Mucosa of gallbladder (tissue), 1 donor: ENCODE data around the gene TBC1D20. TPM values are rescaled to one million over a fixed set of nuclear protein-coding genes. Genes with fewer than 3 reads are reported as not detected.
"Not testable (repeated sequence)": the region's sequence is repeated elsewhere in the genome, so short reads cannot be mapped to it uniquely, and the experiment has no call there.

ENCODE experiments used
- DNase-seq: peaks from one replicate; pipeline ENCODE4 v3.0.0-alpha.2; 2020; ENCODE audit warnings: low spot score
- total RNA-seq: library from RNA; stranded (reverse); gene quantifications from one replicate; pipeline ENCODE4 v1.2.1, GENCODE V29; 2021
- donor health status: DM: no; HTN: no; CAD: no.

TBC1D20 gene
- total RNA-seq, 1 donor from 2014 or later: 36.9 TPM

- no peak for DNase-seq
Measured at GRCh38 chr20:401682-402495, 60.4 kb downstream of the TBC1D20 start.

- DNase-seq: no peak
Measured at GRCh38 chr20:400454-401275, 61.7 kb downstream of the TBC1D20 start.

GRCh38 chr20:400128-400453, 62.2 kb downstream of the TBC1D20 start:
- DNase-seq: no peak

GRCh38 chr20:399182-399707, 63.1 kb downstream of the TBC1D20 start:
- no peak for DNase-seq

- DNase-seq: no peak
Measured at GRCh38 chr20:397432-398237, 64.7 kb downstream of the TBC1D20 start.

- no peak for DNase-seq
Measured at GRCh38 chr20:396619-397431, 65.5 kb downstream of the TBC1D20 start.

- DNase-seq: no peak
Measured at GRCh38 chr20:396252-396618, 66.1 kb downstream of the TBC1D20 start.

GRCh38 chr20:393296-393695, 69.0 kb downstream of the TBC1D20 start:
- DNase-seq: not testable (repeated sequence)

GRCh38 chr20:391041-391711, 71.2 kb downstream of the TBC1D20 start:
- DNase-seq: no peak

GRCh38 chr20:389220-389619, 73.1 kb downstream of the TBC1D20 start:
- DNase-seq: no peak

GRCh38 chr20:388034-388994, 74.0 kb downstream of the TBC1D20 start:
- DNase-seq: no peak

GRCh38 chr20:387520-387919, 74.8 kb downstream of the TBC1D20 start:
- no peak for DNase-seq

- not testable (repeated sequence) for DNase-seq
Measured at GRCh38 chr20:386634-387033, 75.7 kb downstream of the TBC1D20 start.

Other genes with a start within 250 kb of the TBC1D20 start
- gene DEFB129, start 235.3 kb downstream of the TBC1D20 start, total RNA-seq: not detected
- gene DEFB132, start 204.8 kb downstream of the TBC1D20 start, total RNA-seq: not detected
- 10.6 TPM for gene C20orf96, start 171.8 kb downstream of the TBC1D20 start, total RNA-seq
- 16.7 TPM for gene ZCCHC3, start 165.0 kb downstream of the TBC1D20 start, total RNA-seq
- 17.5 TPM for gene SOX12, start 137.0 kb downstream of the TBC1D20 start, total RNA-seq
- 30.5 TPM for gene NRSN2, start 115.4 kb downstream of the TBC1D20 start, total RNA-seq
- gene TRIB3, start 81.8 kb downstream of the TBC1D20 start, total RNA-seq: 13.6 TPM
- gene RBCK1, start 54.2 kb downstream of the TBC1D20 start, total RNA-seq: 133 TPM
- gene CSNK2A1, start 81.3 kb upstream of the TBC1D20 start, total RNA-seq: 91.6 TPM
- gene TCF15, start 147.8 kb upstream of the TBC1D20 start, total RNA-seq: 0.37 TPM
- 18.5 TPM for gene SRXN1, start 190.7 kb upstream of the TBC1D20 start, total RNA-seq
- gene SCRT2, start 213.3 kb upstream of the TBC1D20 start, total RNA-seq: not detected